H54 (cell line): Measurements from ENCODE around the gene SPPL2A.

ENCODE experiments used
- DNase-seq: peaks from one replicate; pipeline ENCODE4 v3.0.0; 2011; ENCODE audit warnings: low spot score, mixed read lengths; ENCODE audit not compliant: insufficient read length
- FAIRE-seq: peaks from 3 replicates; lab custom pipeline; 2011; peaks lifted over from hg19 to GRCh38; lab: Jason Lieb, UNC
- POLR2A ChIP-seq: IDR thresholded peaks from 2 replicates; pipeline ENCODE4 v1.6.1; 2011; ENCODE audit warnings: low read depth, mild to moderate bottlenecking, low read length

The SPPL2A gene

GRCh38 chr15:50786871-50787270 is 21.4 kb upstream of the SPPL2A start:
- no peak for TF ChIP-seq POLR2A
- DNase-seq: no peak
- FAIRE-seq: no peak

DNA sequence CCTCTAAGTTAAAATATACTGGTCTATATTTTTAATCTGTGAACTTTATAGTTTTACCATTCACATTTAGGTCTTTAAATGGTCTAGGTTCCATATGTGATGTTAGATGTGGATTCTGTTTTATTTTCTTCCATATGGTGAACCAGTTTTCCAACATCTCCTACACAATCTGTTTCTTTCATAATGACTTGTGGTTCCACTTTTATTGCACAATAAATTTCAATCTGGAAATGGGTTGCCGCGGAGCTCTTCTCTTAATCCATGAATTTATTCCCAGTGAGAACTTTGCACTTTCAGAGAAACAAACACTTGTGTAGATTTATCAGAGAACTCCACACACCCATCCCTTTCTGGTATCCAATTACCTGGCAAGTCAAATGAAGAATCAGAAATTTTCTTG is 20.9 kb upstream of the SPPL2A start:
- FAIRE-seq: no peak
- no peak for TF ChIP-seq POLR2A
- no peak for DNase-seq

DNA sequence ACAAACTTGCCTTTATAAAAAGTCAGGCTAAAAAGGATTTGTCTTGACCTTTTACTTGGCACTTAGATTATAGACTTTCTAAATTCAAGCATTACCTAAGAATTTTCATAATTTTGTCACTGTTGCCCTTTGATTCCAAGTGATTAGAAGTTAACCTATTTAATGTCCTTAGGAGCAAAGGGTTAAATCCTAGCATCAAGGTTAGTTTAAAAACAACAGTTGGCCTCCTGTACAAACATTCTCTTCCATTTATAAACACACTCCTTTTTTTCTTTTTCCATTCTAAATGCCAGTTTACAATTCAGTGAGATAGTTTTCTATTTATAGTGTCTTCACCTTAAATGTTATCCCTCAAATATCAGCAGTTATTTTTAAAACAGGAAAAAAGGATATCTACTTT is 18.4 kb upstream of the SPPL2A start:
- DNase-seq (no peak), FAIRE-seq (no peak)
- TF ChIP-seq POLR2A: no peak

DNA sequence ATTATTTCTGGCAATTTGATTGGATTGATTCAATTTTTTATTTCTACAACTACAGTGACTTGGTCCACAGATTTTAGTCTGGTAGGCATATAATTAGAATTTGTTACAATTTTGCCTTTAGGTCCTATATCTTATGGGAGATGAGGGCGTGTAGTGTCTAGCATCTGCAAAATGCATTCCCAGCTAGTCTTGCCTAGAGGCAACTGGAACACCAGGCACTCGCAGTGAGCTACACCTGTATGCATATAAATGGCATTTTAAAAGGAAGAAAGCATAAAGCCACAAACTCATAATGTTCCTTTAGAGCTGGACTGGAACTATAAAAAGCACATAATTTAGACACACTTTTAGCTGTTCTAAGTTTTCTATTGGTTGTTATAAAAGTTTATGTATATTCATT is 17.9 kb upstream of the SPPL2A start:
- DNase-seq (no peak), FAIRE-seq (no peak)
- TF ChIP-seq POLR2A: no peak

DNA sequence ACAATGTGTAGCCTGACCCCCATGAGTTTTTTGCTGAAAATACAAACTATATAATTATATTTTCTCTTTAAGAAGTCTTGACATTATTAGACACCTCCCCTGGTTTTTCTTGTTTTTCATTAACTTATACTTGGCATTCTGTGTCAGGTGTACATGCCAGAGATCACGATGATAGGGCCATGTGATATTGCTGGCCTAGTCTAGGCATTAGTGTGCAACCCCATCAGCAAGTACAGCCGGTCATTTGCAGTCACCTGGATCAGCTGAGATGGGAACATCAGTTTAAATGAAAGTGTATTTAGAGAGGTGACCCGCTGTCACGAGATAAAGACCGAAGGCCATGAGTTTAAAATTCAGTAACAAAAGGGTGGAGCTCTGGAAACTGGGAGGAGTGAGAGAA is 12.6 kb upstream of the SPPL2A start:
- DNase-seq (no peak), FAIRE-seq (no peak)
- TF ChIP-seq POLR2A: no peak

DNA sequence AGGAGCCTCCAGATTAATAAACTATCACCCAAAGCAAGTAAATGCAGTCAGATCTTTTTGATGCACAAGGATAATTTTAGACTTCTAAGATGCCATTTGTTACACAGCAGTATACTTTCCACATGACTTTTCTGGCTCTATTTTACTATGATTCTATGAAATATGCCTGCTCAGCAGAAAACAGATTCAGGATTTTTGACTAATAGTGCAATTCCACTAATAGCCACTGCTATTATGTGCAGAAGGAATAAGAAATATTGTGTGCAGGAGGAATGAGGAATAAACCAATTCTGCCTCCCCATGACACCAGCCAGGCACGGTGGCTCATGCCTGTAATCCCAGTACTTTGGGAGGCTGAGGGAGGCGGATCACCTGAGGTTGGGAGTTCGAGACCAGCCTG is 11.5 kb upstream of the SPPL2A start:
- DNase-seq: no peak
- no peak for FAIRE-seq
- no peak for TF ChIP-seq POLR2A

DNA sequence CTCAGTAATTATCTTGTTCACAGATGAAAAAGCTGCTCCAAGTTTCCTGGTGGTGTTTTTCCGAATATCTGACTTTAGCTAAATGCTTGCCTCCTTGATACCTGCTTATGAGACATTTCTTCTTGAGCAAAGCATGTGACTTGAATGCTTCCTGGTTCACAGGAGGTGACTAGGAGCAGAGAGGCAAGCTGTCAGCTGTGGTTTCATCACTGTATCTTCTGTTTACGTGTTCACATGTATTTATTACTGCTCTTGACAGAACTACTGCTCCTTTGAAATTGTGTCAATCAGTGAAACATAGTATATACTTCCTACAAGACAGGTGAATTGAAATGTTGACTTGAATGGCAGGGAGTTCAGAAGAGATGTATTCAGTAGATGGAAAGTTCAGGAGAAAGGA is 8.9 kb upstream of the SPPL2A start:
- FAIRE-seq: no peak

DNA sequence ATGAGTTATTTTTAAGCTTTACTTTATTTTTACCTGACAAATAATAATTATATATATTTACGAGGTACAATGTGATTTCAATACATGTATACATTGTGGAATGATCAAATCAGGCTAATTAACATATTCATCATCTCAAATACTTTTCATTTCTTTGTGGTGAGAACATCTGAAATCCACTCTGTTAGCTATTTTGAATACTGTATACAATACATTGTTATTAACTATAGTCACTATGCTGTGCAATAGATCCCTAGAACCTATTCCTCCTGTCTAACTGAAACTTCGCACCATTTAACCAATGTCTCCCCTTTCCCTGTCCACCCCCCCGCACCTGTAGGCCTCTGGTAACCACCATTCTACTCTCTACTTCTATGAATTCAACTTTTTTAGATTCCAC is 7.9 kb upstream of the SPPL2A start:
- DNase-seq (no peak), FAIRE-seq (no peak)
- TF ChIP-seq POLR2A: no peak

More for the DNA sequence above, 8.9 kb upstream of the SPPL2A start:
- no peak for TF ChIP-seq POLR2A
- DNase-seq: no peak

DNA sequence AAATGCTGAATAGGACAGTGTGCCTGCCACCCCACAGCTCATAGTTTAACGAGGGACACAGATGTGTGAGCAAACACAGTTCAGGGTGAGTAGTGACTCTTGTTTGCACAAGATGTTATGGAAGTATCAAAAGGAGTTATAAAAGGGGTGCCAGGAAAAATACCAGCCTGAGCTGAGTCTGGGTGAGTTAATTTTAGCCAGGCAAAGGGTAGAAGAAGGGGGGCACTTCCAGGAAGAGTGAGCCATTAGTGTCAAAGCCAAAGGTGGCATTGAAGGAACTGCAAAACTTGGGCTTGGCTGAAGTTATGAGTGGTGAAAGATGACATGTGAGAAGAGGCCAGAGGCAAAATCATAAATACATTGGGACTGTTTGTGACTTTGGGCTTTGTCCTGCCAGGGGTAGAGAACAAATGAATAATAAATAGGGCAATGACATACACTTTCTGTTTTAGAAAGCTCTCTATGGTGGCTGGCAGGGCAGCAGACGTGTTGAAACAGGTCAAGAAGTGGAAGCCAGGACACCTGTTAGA is 1.9 kb upstream of the SPPL2A start:
- FAIRE-seq: no peak
- TF ChIP-seq POLR2A: no peak
- no peak for DNase-seq

GRCh38 chr15:50764461-50765194 is 878 bp downstream of the SPPL2A start:
- TF ChIP-seq POLR2A: no peak
- FAIRE-seq (no peak), DNase-seq (no peak)

- no peak for DNase-seq
- TF ChIP-seq POLR2A: no peak
- no peak for FAIRE-seq
These were observed 6.7 kb downstream of the SPPL2A start for GRCh38 chr15:50758712-50759205.

DNA sequence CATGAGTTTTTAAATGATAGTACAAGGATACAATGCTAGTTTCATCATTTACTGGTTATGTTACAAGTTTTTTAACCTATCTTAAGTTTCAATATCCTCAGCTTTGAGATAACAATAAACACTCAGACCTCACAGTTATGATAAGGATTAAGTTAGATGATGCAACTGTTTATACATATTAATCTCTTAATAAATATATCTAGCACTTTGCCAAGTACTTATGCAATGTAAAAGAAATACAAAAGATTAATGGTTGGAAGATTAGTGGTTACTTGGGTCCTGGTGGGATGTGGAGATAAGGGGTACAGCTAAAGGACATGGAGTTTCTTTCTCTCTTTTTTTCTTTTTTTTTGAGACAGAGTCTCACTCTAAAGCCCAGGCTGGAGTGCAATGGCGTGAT is 12.0 kb downstream of the SPPL2A start:
- FAIRE-seq: no peak

GRCh38 chr15:50751394-50751793 is 14.1 kb downstream of the SPPL2A start:
- TF ChIP-seq POLR2A: no peak
- no peak for DNase-seq
- no peak for FAIRE-seq

More for the DNA sequence above, 12.0 kb downstream of the SPPL2A start:
- no peak for TF ChIP-seq POLR2A
- no peak for DNase-seq

DNA sequence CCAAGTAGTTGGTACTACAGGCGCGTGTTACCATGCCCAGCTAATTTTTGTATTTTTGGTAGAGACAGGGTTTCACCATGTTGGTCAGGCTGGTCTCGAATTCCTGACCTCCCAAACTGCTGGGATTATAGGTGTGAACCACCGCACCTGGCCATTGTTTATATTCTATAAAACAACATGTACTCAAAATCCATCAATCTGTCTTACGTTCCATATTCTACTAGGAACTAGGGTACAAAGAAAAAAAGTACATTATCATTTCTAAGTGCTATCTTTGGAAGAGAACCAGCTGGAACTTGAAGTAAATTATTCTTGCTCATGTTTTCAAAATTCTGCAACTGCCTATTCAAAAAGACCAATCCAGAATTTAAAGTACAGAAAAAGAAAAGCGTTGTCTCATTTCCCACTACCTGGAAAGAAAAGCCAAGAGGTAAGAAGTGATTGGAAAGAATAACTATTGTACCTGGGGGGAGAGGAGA is 15.2 kb downstream of the SPPL2A start:
- DNase-seq: no peak
- no peak for FAIRE-seq
- TF ChIP-seq POLR2A: no peak

DNA sequence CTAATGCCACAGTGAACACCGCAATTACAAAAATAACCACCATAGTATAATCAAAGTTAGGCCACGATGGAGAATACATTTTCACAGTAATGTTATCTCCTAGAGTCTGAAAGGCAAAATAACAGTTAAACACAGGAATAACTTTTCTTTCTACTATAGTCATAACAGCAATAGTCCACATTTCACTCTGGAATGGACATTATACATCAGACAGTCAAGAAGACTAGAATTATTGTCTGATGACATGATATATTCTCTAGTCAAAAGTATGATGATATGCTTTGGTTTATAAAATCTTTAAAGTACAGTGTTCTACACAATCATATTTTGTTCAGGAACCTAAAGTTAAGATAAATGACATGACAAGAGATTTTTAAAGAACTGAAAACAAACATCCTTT is 18.0 kb downstream of the SPPL2A start:
- FAIRE-seq: peak; percentile 83
- no peak for DNase-seq
- no peak for TF ChIP-seq POLR2A
